GM23338 (cell line): ENCODE results near the gene TMEM245. TPM values are rescaled to one million over a fixed set of nuclear protein-coding genes. Genes with fewer than 3 reads are reported as not detected.

ENCODE experiments used
- ATAC-seq: fragments of 200-7000 bp; cut with Tn5 transposase; 3 replicates; pipeline ENCODE4 v1.9.1; 2020
- DNase-seq: peaks from one replicate; pipeline ENCODE4 v3.0.0-alpha.2; 2015; ENCODE audit warnings: low spot score
- H2AFZ ChIP-seq: fragments of 200-600 bp; sonication (generic); 2 replicates; pipeline ENCODE4 v1.8.0; 2016; ENCODE audit warnings: antibody characterized with exemption, mild to moderate bottlenecking, moderate library complexity
- H3F3A ChIP-seq: fragments of 200-600 bp; sonication (generic); replicated peaks from 2 replicates; pipeline ENCODE4 v1.8.0; 2017; ENCODE audit warnings: antibody characterized with exemption, mixed run types, low read depth
- H3K27ac ChIP-seq: fragments of 200-600 bp; sonication (generic); 2 replicates; pipeline ENCODE4 v1.6.1; 2016; ENCODE audit warnings: low read depth
- H3K27me3 ChIP-seq: fragments of 200-600 bp; sonication (generic); 2 replicates; pipeline ENCODE4 v1.8.0; 2016; ENCODE audit warnings: mild to moderate bottlenecking, mixed run types, moderate library complexity; ENCODE audit not compliant: insufficient read depth
- H3K36me3 ChIP-seq: fragments of 200-600 bp; sonication (generic); 2 replicates; pipeline ENCODE4 v1.8.0; 2016; ENCODE audit warnings: mild to moderate bottlenecking; ENCODE audit not compliant: insufficient read depth
- H3K4me1 ChIP-seq: fragments of 200-600 bp; sonication (generic); 2 replicates; pipeline ENCODE4 v1.8.0; 2016; ENCODE audit warnings: mild to moderate bottlenecking, moderate library complexity; ENCODE audit not compliant: insufficient read depth
- H3K4me2 ChIP-seq: fragments of 200-600 bp; sonication (generic); 2 replicates; pipeline ENCODE4 v1.7.1; 2017; ENCODE audit warnings: mixed run types
- H3K4me3 ChIP-seq: fragments of 200-600 bp; sonication (generic); 2 replicates; pipeline ENCODE4 v1.6.1; 2016; ENCODE audit warnings: mixed run types
- H3K79me2 ChIP-seq: fragments of 200-600 bp; sonication (generic); replicated peaks from 2 replicates; pipeline ENCODE4 v1.8.0; 2017; ENCODE audit warnings: mild to moderate bottlenecking; ENCODE audit not compliant: insufficient read depth
- H3K9me2 ChIP-seq: fragments of 200-600 bp; sonication (generic); 2 replicates; pipeline ENCODE4 v1.8.0; 2017; ENCODE audit not compliant: insufficient read depth
- H4K20me1 ChIP-seq: fragments of 200-600 bp; sonication (generic); replicated peaks from 2 replicates; pipeline ENCODE4 v1.8.0; 2017; ENCODE audit warnings: mild to moderate bottlenecking; ENCODE audit not compliant: insufficient read depth
- H3K27ac Mint-ChIP-seq: 2 replicates; pipeline ENCODE4 v1.8.0; 2020; ENCODE audit warnings: inconsistent platforms, mild to moderate bottlenecking, moderate library complexity, mixed read lengths
- H3K27me3 Mint-ChIP-seq: 3 replicates; pipeline ENCODE4 v1.8.0; 2022; ENCODE audit warnings: low read depth, mild to moderate bottlenecking, moderate library complexity, mixed read lengths, inconsistent platforms; ENCODE audit not compliant: insufficient read depth, poor library complexity
- H3K36me3 Mint-ChIP-seq: 3 replicates; pipeline ENCODE4 v1.8.0; 2021; ENCODE audit warnings: low read depth, mild to moderate bottlenecking, inconsistent platforms, moderate library complexity, mixed read lengths
- H3K4me1 Mint-ChIP-seq: 3 replicates; pipeline ENCODE4 v1.8.0; 2020; ENCODE audit warnings: mild to moderate bottlenecking, inconsistent platforms, mixed read lengths
- H3K4me3 Mint-ChIP-seq: 3 replicates; pipeline ENCODE4 v1.8.0; 2021; ENCODE audit warnings: moderate library complexity, mild to moderate bottlenecking, inconsistent platforms, mixed read lengths
- H3K9me3 Mint-ChIP-seq: 3 replicates; pipeline ENCODE4 v1.8.0; 2020; ENCODE audit warnings: moderate library complexity, mild to moderate bottlenecking, inconsistent platforms, mixed read lengths
- CREB1 ChIP-seq: fragments of 250-450 bp; sonication (Bioruptor Pico); IDR thresholded peaks from 2 replicates; pipeline ENCODE4 v1.5.0; 2020; ENCODE audit warnings: low read depth, mild to moderate bottlenecking, moderate library complexity
- EZH2 ChIP-seq: fragments of 200-600 bp; sonication (generic); IDR thresholded peaks from one replicate; pipeline ENCODE4 v1.8.0; 2017; ENCODE audit warnings: antibody characterized with exemption, mild to moderate bottlenecking, low read depth; ENCODE audit not compliant: unreplicated experiment
- JUNB ChIP-seq: IDR thresholded peaks from one replicate; pipeline ENCODE4 v1.6.1; 2016; ENCODE audit warnings: antibody characterized with exemption; ENCODE audit not compliant: unreplicated experiment
- NANOG ChIP-seq: IDR thresholded peaks from 2 replicates; pipeline ENCODE4 v1.6.1; 2016; ENCODE audit warnings: antibody characterized with exemption, borderline replicate concordance
- POLR2AphosphoS5 ChIP-seq: IDR thresholded peaks from 2 replicates; pipeline ENCODE4 v1.6.1; 2016; ENCODE audit warnings: antibody characterized with exemption, low read depth
- STAT1 ChIP-seq: IDR thresholded peaks from one replicate; pipeline ENCODE4 v1.6.1; 2016; ENCODE audit warnings: antibody characterized with exemption; ENCODE audit not compliant: unreplicated experiment
- ZNF114 ChIP-seq: fragments of 250-450 bp; sonication (Bioruptor Pico); IDR thresholded peaks from 2 replicates; pipeline ENCODE4 v1.5.0; 2020; ENCODE audit warnings: mild to moderate bottlenecking, moderate library complexity
- polyA plus RNA-seq: library from polyadenylated mRNA; unstranded; fragments of >200 nt; fragmentation: Nextera tagmentation; extraction: Ambion mirVana; gene quantifications from 2 replicates; pipeline ENCODE4 v1.2.1, GENCODE V29; 2016
- total RNA-seq: library from RNA; depleted of rRNA; stranded (reverse); fragments of >200 nt; shearing (Covaris generic); gene quantifications from 2 replicates; pipeline ENCODE4 v1.2.3, GENCODE V29; 2014
- TF ChIP-seq, protein P1 (sequence below): IDR thresholded peaks from 2 replicates; pipeline ENCODE4 v1.6.1; 2016; ENCODE audit warnings: antibody characterized with exemption
- TF ChIP-seq, protein P2 (sequence below): IDR thresholded peaks from one replicate; pipeline ENCODE4 v1.6.1; 2018; ENCODE audit warnings: antibody characterized with exemption; ENCODE audit not compliant: unreplicated experiment
- TF ChIP-seq, protein P3 (sequence below), 2 experiments: fragments of 200-600 bp in 1 of 2; sonication (generic) in 1 of 2; conservative IDR thresholded peaks; 2 replicates each; pipeline versions ENCODE4 v1.5.1 to v1.6.1; 2016 to 2017; ENCODE audit warnings: antibody characterized with exemption in 2 of 2, low read depth in 2 of 2, mild to moderate bottlenecking in 2 of 2, moderate library complexity in 1 of 2

TMEM245 gene
- total and polyA plus RNA-seq, 2 experiments from 2014 or later: 17.3 to 64.1 TPM

DNA sequence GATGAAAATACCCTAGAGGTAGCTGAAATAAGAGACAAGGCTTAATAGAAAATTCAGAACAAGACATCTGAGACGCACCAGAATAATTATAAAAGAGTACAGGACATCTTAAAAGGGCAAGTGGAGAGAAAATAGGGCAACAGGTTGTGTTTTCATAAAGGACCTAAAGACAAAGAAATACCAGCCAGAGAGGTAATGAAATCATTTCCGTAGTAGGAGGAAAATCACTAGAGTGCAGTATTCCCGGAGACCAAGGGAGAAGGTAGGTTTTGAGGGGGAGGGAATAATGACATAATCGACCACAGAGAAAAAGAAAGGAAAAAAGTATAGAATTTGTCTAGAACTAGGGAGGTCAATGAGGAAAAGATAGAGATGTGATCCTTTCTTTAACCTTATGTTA lies 80.2 kb downstream of the TMEM245 start:
- Mint-ChIP-seq H3K4me3 (no peak overlapping the region), H3K4me1 (no peaks in the 10 kb centered on the region), H3K27ac (peak overlapping the region; percentile 74), H3K27me3 (no peaks in the 10 kb centered on the region), H3K36me3 (peaks cover 48% of the 10 kb centered on the region), H3K9me3 (no peaks in the 10 kb centered on the region)
- Histone ChIP-seq H3F3A (no peaks in the 10 kb centered on the region), H3K27ac (no peak overlapping the region), H2AFZ (no peak overlapping the region), H3K4me2 (no peak overlapping the region), H3K4me1 (no peaks in the 10 kb centered on the region), H3K79me2 (no peaks in the 10 kb centered on the region), H3K9me2 (no peaks in the 10 kb centered on the region), H4K20me1 (peaks cover 2% of the 10 kb centered on the region; the same call in 1 of the 2 replicates), H3K36me3 (peaks cover 18% of the 10 kb centered on the region; the same call in 1 of the 2 replicates), H3K27me3 (no peaks in the 10 kb centered on the region), H3K4me3 (no peak overlapping the region)
- TF ChIP-seq EZH2: no peak
- TF ChIP-seq, protein P1, sequence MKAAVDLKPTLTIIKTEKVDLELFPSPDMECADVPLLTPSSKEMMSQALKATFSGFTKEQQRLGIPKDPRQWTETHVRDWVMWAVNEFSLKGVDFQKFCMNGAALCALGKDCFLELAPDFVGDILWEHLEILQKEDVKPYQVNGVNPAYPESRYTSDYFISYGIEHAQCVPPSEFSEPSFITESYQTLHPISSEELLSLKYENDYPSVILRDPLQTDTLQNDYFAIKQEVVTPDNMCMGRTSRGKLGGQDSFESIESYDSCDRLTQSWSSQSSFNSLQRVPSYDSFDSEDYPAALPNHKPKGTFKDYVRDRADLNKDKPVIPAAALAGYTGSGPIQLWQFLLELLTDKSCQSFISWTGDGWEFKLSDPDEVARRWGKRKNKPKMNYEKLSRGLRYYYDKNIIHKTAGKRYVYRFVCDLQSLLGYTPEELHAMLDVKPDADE: no peak
- TF ChIP-seq, protein P2, sequence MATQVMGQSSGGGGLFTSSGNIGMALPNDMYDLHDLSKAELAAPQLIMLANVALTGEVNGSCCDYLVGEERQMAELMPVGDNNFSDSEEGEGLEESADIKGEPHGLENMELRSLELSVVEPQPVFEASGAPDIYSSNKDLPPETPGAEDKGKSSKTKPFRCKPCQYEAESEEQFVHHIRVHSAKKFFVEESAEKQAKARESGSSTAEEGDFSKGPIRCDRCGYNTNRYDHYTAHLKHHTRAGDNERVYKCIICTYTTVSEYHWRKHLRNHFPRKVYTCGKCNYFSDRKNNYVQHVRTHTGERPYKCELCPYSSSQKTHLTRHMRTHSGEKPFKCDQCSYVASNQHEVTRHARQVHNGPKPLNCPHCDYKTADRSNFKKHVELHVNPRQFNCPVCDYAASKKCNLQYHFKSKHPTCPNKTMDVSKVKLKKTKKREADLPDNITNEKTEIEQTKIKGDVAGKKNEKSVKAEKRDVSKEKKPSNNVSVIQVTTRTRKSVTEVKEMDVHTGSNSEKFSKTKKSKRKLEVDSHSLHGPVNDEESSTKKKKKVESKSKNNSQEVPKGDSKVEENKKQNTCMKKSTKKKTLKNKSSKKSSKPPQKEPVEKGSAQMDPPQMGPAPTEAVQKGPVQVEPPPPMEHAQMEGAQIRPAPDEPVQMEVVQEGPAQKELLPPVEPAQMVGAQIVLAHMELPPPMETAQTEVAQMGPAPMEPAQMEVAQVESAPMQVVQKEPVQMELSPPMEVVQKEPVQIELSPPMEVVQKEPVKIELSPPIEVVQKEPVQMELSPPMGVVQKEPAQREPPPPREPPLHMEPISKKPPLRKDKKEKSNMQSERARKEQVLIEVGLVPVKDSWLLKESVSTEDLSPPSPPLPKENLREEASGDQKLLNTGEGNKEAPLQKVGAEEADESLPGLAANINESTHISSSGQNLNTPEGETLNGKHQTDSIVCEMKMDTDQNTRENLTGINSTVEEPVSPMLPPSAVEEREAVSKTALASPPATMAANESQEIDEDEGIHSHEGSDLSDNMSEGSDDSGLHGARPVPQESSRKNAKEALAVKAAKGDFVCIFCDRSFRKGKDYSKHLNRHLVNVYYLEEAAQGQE: no peak
- TF ChIP-seq CREB1: no peak
- no peak for TF ChIP-seq POLR2AphosphoS5
- TF ChIP-seq NANOG: no peak
- TF ChIP-seq JUNB: no peak
- TF ChIP-seq ZNF114 (CRISPR knock-in tag): no peak
- TF ChIP-seq STAT1: no peak
- DNase-seq (no peak), ATAC-seq (no peak)

DNA sequence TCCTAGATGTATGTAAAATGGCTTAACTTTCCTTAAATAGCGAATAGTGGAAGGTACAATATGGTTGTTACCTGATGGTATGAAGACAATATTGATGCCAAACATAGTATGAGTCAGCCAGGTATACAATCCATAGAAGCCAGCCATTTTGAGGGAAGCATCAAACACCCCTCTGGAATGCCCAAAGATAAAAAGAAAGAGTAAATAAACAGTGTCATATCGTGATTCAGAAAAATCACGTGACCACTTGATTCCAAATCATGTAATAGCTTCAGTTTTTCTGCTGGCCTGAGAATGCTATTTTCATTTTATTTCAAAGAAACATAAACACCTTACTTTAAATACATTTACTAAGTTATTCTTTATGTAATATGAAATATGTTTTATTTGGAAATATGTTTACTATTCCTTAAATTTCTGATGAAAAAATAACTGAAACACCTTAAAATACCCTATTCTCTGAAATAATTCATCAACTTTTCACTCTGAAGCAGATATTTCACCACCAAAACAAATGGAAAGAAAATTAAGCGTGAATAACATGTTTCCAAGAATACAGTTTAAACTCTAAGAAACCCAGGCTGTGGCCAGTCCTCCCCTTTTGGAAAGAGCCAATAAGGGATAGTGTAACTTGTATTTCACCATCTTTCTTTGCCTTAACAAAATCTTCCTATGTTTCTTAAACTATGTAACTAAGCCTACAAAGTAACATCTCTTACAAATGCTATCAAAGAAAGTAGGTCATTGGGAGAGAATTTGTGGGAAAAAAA lies 81.6 kb downstream of the TMEM245 start:
- ATAC-seq: no peak
- H3K4me2 ChIP-seq: no peak overlapping the region
- H3K4me1 Mint-ChIP-seq: no peaks in the 10 kb centered on the region
- H3K9me3 Mint-ChIP-seq: no peaks in the 10 kb centered on the region
- H3K4me1 ChIP-seq: no peaks in the 10 kb centered on the region
- no peak for DNase-seq
- no peaks in the 10 kb centered on the region for H3F3A ChIP-seq
- no peaks in the 10 kb centered on the region for H3K27me3 ChIP-seq
- no peak overlapping the region for H3K27ac ChIP-seq
- no peaks in the 10 kb centered on the region for H3K27me3 Mint-ChIP-seq
- H3K4me3 Mint-ChIP-seq: no peak overlapping the region
- H3K36me3 Mint-ChIP-seq: peaks cover 47% of the 10 kb centered on the region
- peak overlapping the region; percentile 68 for H3K27ac Mint-ChIP-seq
- no peaks in the 10 kb centered on the region for H3K9me2 ChIP-seq
- peaks cover 10% of the 10 kb centered on the region; the same call in 1 of the 2 replicates for H4K20me1 ChIP-seq
- H3K4me3 ChIP-seq: no peak overlapping the region
- H3K79me2 ChIP-seq: no peaks in the 10 kb centered on the region
- H3K36me3 ChIP-seq: peaks cover 25% of the 10 kb centered on the region; the same call in 1 of the 2 replicates
- H2AFZ ChIP-seq: no peak overlapping the region
- no peak for TF ChIP-seq NANOG
- no peak for TF ChIP-seq STAT1
- TF ChIP-seq EZH2: no peak
- TF ChIP-seq, protein P3, sequence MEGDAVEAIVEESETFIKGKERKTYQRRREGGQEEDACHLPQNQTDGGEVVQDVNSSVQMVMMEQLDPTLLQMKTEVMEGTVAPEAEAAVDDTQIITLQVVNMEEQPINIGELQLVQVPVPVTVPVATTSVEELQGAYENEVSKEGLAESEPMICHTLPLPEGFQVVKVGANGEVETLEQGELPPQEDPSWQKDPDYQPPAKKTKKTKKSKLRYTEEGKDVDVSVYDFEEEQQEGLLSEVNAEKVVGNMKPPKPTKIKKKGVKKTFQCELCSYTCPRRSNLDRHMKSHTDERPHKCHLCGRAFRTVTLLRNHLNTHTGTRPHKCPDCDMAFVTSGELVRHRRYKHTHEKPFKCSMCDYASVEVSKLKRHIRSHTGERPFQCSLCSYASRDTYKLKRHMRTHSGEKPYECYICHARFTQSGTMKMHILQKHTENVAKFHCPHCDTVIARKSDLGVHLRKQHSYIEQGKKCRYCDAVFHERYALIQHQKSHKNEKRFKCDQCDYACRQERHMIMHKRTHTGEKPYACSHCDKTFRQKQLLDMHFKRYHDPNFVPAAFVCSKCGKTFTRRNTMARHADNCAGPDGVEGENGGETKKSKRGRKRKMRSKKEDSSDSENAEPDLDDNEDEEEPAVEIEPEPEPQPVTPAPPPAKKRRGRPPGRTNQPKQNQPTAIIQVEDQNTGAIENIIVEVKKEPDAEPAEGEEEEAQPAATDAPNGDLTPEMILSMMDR (conservative IDR thresholded peaks at IDR 0.05; ENCODE audit: low read depth in 2 of 2): no peak
